ENCODE results near the gene CDIP1.

GRCh38 chr16:4514606-4515005, 24.0 kb downstream of the CDIP1 start:
- no peak for TF ChIP-seq CTCF (IDR thresholded peaks at IDR 0.05)
- no peak for TF ChIP-seq POLR2A (IDR thresholded peaks at IDR 0.05)
